HUES64 (cell line): ENCODE data around the gene SLC6A8.
"Not testable (repeated sequence)": the region's sequence is repeated elsewhere in the genome, so short reads cannot be mapped to it uniquely, and the experiment has no call there.

ENCODE experiments used
- H3K27ac ChIP-seq: 2 replicates; pipeline ENCODE4 v1.7.0; 2013; ENCODE audit warnings: low read depth, low read length, inconsistent platforms
- H3K27me3 ChIP-seq: 2 replicates; pipeline ENCODE4 v1.6.1; 2013; ENCODE audit warnings: mild to moderate bottlenecking, low read length; ENCODE audit not compliant: insufficient read depth
- H3K36me3 ChIP-seq: 2 replicates; pipeline ENCODE4 v1.6.1; 2013; ENCODE audit warnings: mild to moderate bottlenecking, low read length; ENCODE audit not compliant: insufficient read depth
- H3K4me1 ChIP-seq: 2 replicates; pipeline ENCODE4 v1.6.1; 2013; ENCODE audit warnings: mild to moderate bottlenecking, low read length, moderate library complexity; ENCODE audit not compliant: insufficient read depth
- H3K4me3 ChIP-seq: 2 replicates; pipeline ENCODE4 v1.5.1; 2013; ENCODE audit warnings: mild to moderate bottlenecking, low read length, moderate library complexity
- H3K9ac ChIP-seq: 2 replicates; pipeline ENCODE4 v1.6.1; 2013; ENCODE audit warnings: mild to moderate bottlenecking, low read depth, low read length
- H3K9me3 ChIP-seq: 2 replicates; pipeline ENCODE4 v1.6.1; 2013; ENCODE audit warnings: low read depth, low read length; ENCODE audit not compliant: insufficient read depth
- WGBS: fragments of 150-250, 120-280 bp; methylation state at CpG from one replicate; pipeline ENCODE4 v1.1.7; 2013; ENCODE audit warnings: missing lambda C conversion rate; 5-methylcytosine and 5-hydroxymethylcytosine counted together

Gene SLC6A8

GRCh38 chrX:153730115-153730514 is 42.4 kb downstream of the SLC6A8 start:
- WGBS = 96% methylated on average over 23 of the region's 23 CpGs

GRCh38 chrX:153731117-153731844 is 43.6 kb downstream of the SLC6A8 start:
- Histone ChIP-seq H3K9ac (no peak overlapping the region), H3K4me1 (peaks cover 6% of the 10 kb centered on the region; the same call in 1 of the 2 replicates)
- WGBS = 91% methylated on average over 5 of the region's 6 CpGs

More at GRCh38 chrX:153730115-153730514, 42.4 kb downstream of the SLC6A8 start:
- H3K9ac ChIP-seq, H3K9me3 ChIP-seq, H3K27me3 ChIP-seq, H3K4me1 ChIP-seq, H3K4me3 ChIP-seq, H3K27ac ChIP-seq, H3K36me3 ChIP-seq: not testable (repeated sequence)

GRCh38 chrX:153731845-153732215 is 44.1 kb downstream of the SLC6A8 start:
- no peak overlapping the region for H3K27ac ChIP-seq
- no peaks in the 10 kb centered on the region; the same call in 1 of the 2 replicates for H3K9me3 ChIP-seq
- WGBS = 95% methylated on average over 2 of the region's 3 CpGs
- no peaks in the 10 kb centered on the region for H3K27me3 ChIP-seq
- peaks cover 6% of the 10 kb centered on the region; the same call in 1 of the 2 replicates for H3K4me1 ChIP-seq
- no peak overlapping the region for H3K9ac ChIP-seq
- H3K4me3 ChIP-seq = no peak overlapping the region
- H3K36me3 ChIP-seq = no peaks in the 10 kb centered on the region

More at GRCh38 chrX:153731117-153731844, 43.6 kb downstream of the SLC6A8 start:
- Histone ChIP-seq H3K27me3 (no peaks in the 10 kb centered on the region), H3K27ac (no peak overlapping the region), H3K9me3 (no peaks in the 10 kb centered on the region; the same call in 1 of the 2 replicates), H3K4me3 (no peak overlapping the region), H3K36me3 (no peaks in the 10 kb centered on the region)

GRCh38 chrX:153732401-153732800 is 44.7 kb downstream of the SLC6A8 start:
- H3K9me3 ChIP-seq = no peaks in the 10 kb centered on the region; the same call in 1 of the 2 replicates
- no peak overlapping the region for H3K27ac ChIP-seq
- no peak overlapping the region for H3K4me3 ChIP-seq
- no peak overlapping the region for H3K9ac ChIP-seq
- H3K4me1 ChIP-seq = no peaks in the 10 kb centered on the region
- 93% methylated on average over 14 of the region's 14 CpGs for WGBS
- H3K36me3 ChIP-seq = no peaks in the 10 kb centered on the region
- no peaks in the 10 kb centered on the region for H3K27me3 ChIP-seq

- Histone ChIP-seq H3K27me3 (no peaks in the 10 kb centered on the region), H3K9ac (no peak overlapping the region), H3K9me3 (no peaks in the 10 kb centered on the region; the same call in 1 of the 2 replicates), H3K27ac (no peak overlapping the region), H3K4me1 (no peaks in the 10 kb centered on the region), H3K36me3 (no peaks in the 10 kb centered on the region), H3K4me3 (no peak overlapping the region)
- WGBS = 88% methylated on average over 13 of the region's 15 CpGs
Measured at GRCh38 chrX:153733651-153734240, 46.0 kb downstream of the SLC6A8 start.

GRCh38 chrX:153734871-153735270 is 47.1 kb downstream of the SLC6A8 start:
- Histone ChIP-seq H3K36me3 (no peaks in the 10 kb centered on the region), H3K9me3 (no peaks in the 10 kb centered on the region; the same call in 1 of the 2 replicates), H3K27me3 (no peaks in the 10 kb centered on the region), H3K4me3 (no peak overlapping the region), H3K4me1 (no peaks in the 10 kb centered on the region), H3K9ac (no peak overlapping the region), H3K27ac (no peak overlapping the region)
- 68% methylated on average over 2 of the region's 2 CpGs for WGBS

GRCh38 chrX:153735274-153735673 is 47.5 kb downstream of the SLC6A8 start:
- 41% methylated on average over 7 of the region's 9 CpGs for WGBS
- Histone ChIP-seq H3K9ac (no peak overlapping the region), H3K9me3 (no peaks in the 10 kb centered on the region; the same call in 1 of the 2 replicates), H3K27me3 (no peaks in the 10 kb centered on the region), H3K27ac (no peak overlapping the region), H3K36me3 (no peaks in the 10 kb centered on the region), H3K4me1 (no peaks in the 10 kb centered on the region), H3K4me3 (no peak overlapping the region)

- Histone ChIP-seq H3K9ac (no peak overlapping the region), H3K9me3 (no peaks in the 10 kb centered on the region; the same call in 1 of the 2 replicates), H3K4me3 (no peak overlapping the region), H3K4me1 (no peaks in the 10 kb centered on the region), H3K36me3 (no peaks in the 10 kb centered on the region), H3K27ac (no peak overlapping the region), H3K27me3 (no peaks in the 10 kb centered on the region)
- WGBS = 61% methylated on average over 29 of the region's 30 CpGs
Measured at GRCh38 chrX:153736071-153736820, 48.5 kb downstream of the SLC6A8 start.

GRCh38 chrX:153736871-153737441 is 49.2 kb downstream of the SLC6A8 start:
- H3K27ac ChIP-seq = no peak overlapping the region
- H3K4me3 ChIP-seq = no peak overlapping the region
- no peaks in the 10 kb centered on the region for H3K4me1 ChIP-seq
- H3K36me3 ChIP-seq = no peaks in the 10 kb centered on the region
- no peaks in the 10 kb centered on the region for H3K27me3 ChIP-seq
- H3K9ac ChIP-seq = no peak overlapping the region
- 93% methylated on average over 13 of the region's 15 CpGs for WGBS
- no peaks in the 10 kb centered on the region for H3K9me3 ChIP-seq

- WGBS = 89% methylated on average over 27 of the region's 27 CpGs
- no peak overlapping the region for H3K9ac ChIP-seq
- no peaks in the 10 kb centered on the region for H3K9me3 ChIP-seq
- H3K4me3 ChIP-seq = no peak overlapping the region
- no peaks in the 10 kb centered on the region for H3K36me3 ChIP-seq
- H3K27ac ChIP-seq = no peak overlapping the region
- H3K4me1 ChIP-seq = no peaks in the 10 kb centered on the region
- no peaks in the 10 kb centered on the region for H3K27me3 ChIP-seq
Measured at GRCh38 chrX:153738056-153738605, 50.4 kb downstream of the SLC6A8 start.
